IPS-15b (cell line): ENCODE results near the gene LAMA2.

ENCODE experiments used
- H3K27me3 ChIP-seq: one replicate; pipeline ENCODE4 v1.6.1; 2013; ENCODE audit warnings: low read length; ENCODE audit not compliant: control insufficient read depth, insufficient read depth
- H3K36me3 ChIP-seq: one replicate; pipeline ENCODE4 v1.6.1; 2013; ENCODE audit warnings: low read length; ENCODE audit not compliant: control insufficient read depth, insufficient read depth
- H3K4me1 ChIP-seq: one replicate; pipeline ENCODE4 v1.6.1; 2013; ENCODE audit warnings: mild to moderate bottlenecking, low read length; ENCODE audit not compliant: control insufficient read depth, insufficient read depth
- H3K4me3 ChIP-seq: one replicate; pipeline ENCODE4 v1.5.1; 2013; ENCODE audit warnings: low read depth, low read length
- H3K9ac ChIP-seq: one replicate; pipeline ENCODE4 v1.6.1; 2013; ENCODE audit warnings: low read depth, mild to moderate bottlenecking, low read length
- H3K9me3 ChIP-seq: one replicate; pipeline ENCODE4 v1.6.1; 2013; ENCODE audit warnings: mild to moderate bottlenecking, low read length; ENCODE audit not compliant: control insufficient read depth, insufficient read depth

LAMA2 gene

GRCh38 chr6:129368970-129369369 is 486.0 kb downstream of the LAMA2 start:
- H3K27me3 ChIP-seq, result no peaks in the 10 kb centered on the region
- no peaks in the 10 kb centered on the region for H3K36me3 ChIP-seq
- H3K4me1 ChIP-seq, result peaks cover 5% of the 10 kb centered on the region
- H3K9me3 ChIP-seq, result no peaks in the 10 kb centered on the region
- H3K4me3 ChIP-seq, result no peak overlapping the region
- no peak overlapping the region for H3K9ac ChIP-seq

GRCh38 chr6:129369737-129370136 is 486.8 kb downstream of the LAMA2 start:
- Histone ChIP-seq H3K27me3 (no peaks in the 10 kb centered on the region), H3K36me3 (no peaks in the 10 kb centered on the region), H3K4me3 (no peak overlapping the region), H3K4me1 (peaks cover 5% of the 10 kb centered on the region), H3K9ac (no peak overlapping the region), H3K9me3 (no peaks in the 10 kb centered on the region)

DNA sequence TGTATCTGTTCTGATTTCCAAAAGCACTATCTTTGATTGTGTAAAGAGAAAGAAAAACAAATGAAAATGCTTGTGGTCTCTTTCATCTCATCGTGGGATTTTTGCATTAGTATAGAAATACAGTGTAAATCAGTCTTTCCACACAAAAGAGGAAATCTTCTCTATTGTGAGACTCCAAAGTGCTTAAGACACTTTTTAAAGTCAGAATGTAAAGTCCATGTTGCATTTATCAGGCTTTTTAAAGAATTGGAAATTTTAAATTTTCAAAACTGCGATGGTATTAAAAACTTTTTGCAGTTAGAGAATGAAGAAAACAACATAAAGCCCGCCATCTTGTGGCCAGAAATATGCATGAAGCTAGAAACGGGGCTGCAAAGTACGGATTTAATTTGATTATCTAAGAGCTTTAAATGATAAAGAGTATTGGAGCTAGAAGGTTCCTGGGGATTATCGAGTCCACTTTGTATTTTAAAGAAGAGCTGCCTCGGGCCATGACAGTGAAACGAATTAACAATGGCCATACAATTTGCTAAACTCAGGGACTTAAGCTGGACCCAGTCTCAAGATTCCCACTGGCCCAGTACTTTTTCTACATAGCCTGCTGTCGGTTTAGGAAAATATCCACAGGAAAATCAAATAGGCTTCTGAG is 487.5 kb downstream of the LAMA2 start:
- Histone ChIP-seq H3K36me3 (no peaks in the 10 kb centered on the region), H3K4me1 (peaks cover 5% of the 10 kb centered on the region), H3K9me3 (no peaks in the 10 kb centered on the region), H3K4me3 (no peak overlapping the region), H3K27me3 (no peaks in the 10 kb centered on the region), H3K9ac (no peak overlapping the region)

GRCh38 chr6:129381885-129382284 is 498.9 kb downstream of the LAMA2 start:
- no peak overlapping the region for H3K4me3 ChIP-seq
- H3K27me3 ChIP-seq, result no peaks in the 10 kb centered on the region

GRCh38 chr6:129382916-129383315 is 500.0 kb downstream of the LAMA2 start:
- Histone ChIP-seq H3K4me1 (no peaks in the 10 kb centered on the region), H3K4me3 (no peak overlapping the region), H3K9me3 (no peaks in the 10 kb centered on the region), H3K36me3 (no peaks in the 10 kb centered on the region), H3K27me3 (no peaks in the 10 kb centered on the region), H3K9ac (no peak overlapping the region)

More at GRCh38 chr6:129381885-129382284, 498.9 kb downstream of the LAMA2 start:
- Histone ChIP-seq H3K9me3 (no peaks in the 10 kb centered on the region), H3K36me3 (no peaks in the 10 kb centered on the region), H3K4me1 (no peaks in the 10 kb centered on the region), H3K9ac (no peak overlapping the region)

GRCh38 chr6:129385117-129385516 is 502.2 kb downstream of the LAMA2 start:
- H3K4me3 ChIP-seq, result no peak overlapping the region
- H3K9me3 ChIP-seq, result no peaks in the 10 kb centered on the region
- no peaks in the 10 kb centered on the region for H3K36me3 ChIP-seq
- no peak overlapping the region for H3K9ac ChIP-seq
- H3K4me1 ChIP-seq, result no peaks in the 10 kb centered on the region
- no peaks in the 10 kb centered on the region for H3K27me3 ChIP-seq

GRCh38 chr6:129390900-129391299 is 508.0 kb downstream of the LAMA2 start:
- Histone ChIP-seq H3K4me1 (no peaks in the 10 kb centered on the region), H3K36me3 (no peaks in the 10 kb centered on the region), H3K9me3 (no peaks in the 10 kb centered on the region), H3K27me3 (no peaks in the 10 kb centered on the region), H3K9ac (no peak overlapping the region), H3K4me3 (no peak overlapping the region)

- H3K9me3 ChIP-seq, result no peaks in the 10 kb centered on the region
- no peaks in the 10 kb centered on the region for H3K36me3 ChIP-seq
- H3K4me3 ChIP-seq, result no peak overlapping the region
- H3K9ac ChIP-seq, result no peak overlapping the region
- no peaks in the 10 kb centered on the region for H3K27me3 ChIP-seq
- H3K4me1 ChIP-seq, result no peaks in the 10 kb centered on the region
Observed at GRCh38 chr6:129393654-129394053, 510.7 kb downstream of the LAMA2 start.

DNA sequence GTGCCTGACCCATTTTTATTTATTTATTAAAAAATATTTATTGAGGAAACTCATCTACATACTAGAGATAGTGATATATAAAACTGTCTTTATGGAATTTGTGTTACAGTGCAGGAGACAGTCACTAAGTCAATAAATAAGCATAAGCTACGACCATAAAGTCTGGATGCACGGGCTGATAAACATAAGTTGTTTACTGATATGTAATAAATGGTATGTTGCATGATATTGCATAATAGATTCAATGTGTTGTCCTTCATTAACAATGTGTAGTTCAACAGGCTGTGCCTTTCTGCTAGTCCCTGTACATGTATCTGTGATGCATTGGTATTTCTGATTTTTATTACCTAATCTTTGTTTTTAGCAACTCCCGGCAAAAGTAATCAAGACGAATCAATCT is 515.8 kb downstream of the LAMA2 start:
- no peak overlapping the region for H3K9ac ChIP-seq
- no peaks in the 10 kb centered on the region for H3K9me3 ChIP-seq
- H3K4me3 ChIP-seq, result no peak overlapping the region
- no peaks in the 10 kb centered on the region for H3K36me3 ChIP-seq
- H3K27me3 ChIP-seq, result no peaks in the 10 kb centered on the region
- H3K4me1 ChIP-seq, result no peaks in the 10 kb centered on the region

GRCh38 chr6:129402244-129402643 is 519.3 kb downstream of the LAMA2 start:
- Histone ChIP-seq H3K9ac (no peak overlapping the region), H3K27me3 (no peaks in the 10 kb centered on the region), H3K9me3 (no peaks in the 10 kb centered on the region), H3K4me1 (no peaks in the 10 kb centered on the region), H3K36me3 (no peaks in the 10 kb centered on the region), H3K4me3 (no peak overlapping the region)

DNA sequence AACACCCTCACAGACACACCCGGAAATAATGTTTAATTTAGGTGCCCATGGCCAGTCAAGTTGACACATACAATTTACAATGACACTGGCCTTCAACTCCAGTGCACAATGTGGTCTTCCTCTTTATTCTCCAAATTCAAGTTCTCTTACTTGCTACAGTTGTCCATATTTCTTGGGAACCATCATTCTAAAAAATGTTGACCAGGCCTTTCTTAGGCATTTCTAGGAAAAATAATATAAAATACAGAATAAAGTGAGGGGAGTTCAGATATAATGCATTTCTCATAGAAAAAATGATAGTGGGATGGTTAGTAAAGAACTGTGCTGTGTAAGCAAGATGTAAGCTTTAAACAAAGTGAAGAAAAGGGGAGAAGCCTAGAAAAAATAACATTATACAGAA is 528.2 kb downstream of the LAMA2 start:
- no peak overlapping the region for H3K9ac ChIP-seq
- no peaks in the 10 kb centered on the region for H3K27me3 ChIP-seq
- H3K4me1 ChIP-seq, result no peaks in the 10 kb centered on the region
- H3K36me3 ChIP-seq, result no peaks in the 10 kb centered on the region
- no peaks in the 10 kb centered on the region for H3K9me3 ChIP-seq
- no peak overlapping the region for H3K4me3 ChIP-seq

- H3K27me3 ChIP-seq, result no peaks in the 10 kb centered on the region
- no peaks in the 10 kb centered on the region for H3K9me3 ChIP-seq
- no peak overlapping the region for H3K9ac ChIP-seq
- no peaks in the 10 kb centered on the region for H3K4me1 ChIP-seq
- H3K4me3 ChIP-seq, result no peak overlapping the region
- H3K36me3 ChIP-seq, result no peaks in the 10 kb centered on the region
Observed at GRCh38 chr6:129416337-129416990, 533.5 kb downstream of the LAMA2 start.
